GM18507 (cell line): Measurements from ENCODE around the gene SHISA6.

Source experiments
- DNase-seq: peaks from one replicate; pipeline ENCODE4 v3.0.0; 2011; ENCODE audit warnings: low read depth; ENCODE audit not compliant: insufficient read length; ENCODE audit errors: extremely low spot score
- FAIRE-seq: peaks from 2 replicates; lab custom pipeline; 2011; peaks lifted over from hg19 to GRCh38; lab: Jason Lieb, UNC

The SHISA6 gene

DNA sequence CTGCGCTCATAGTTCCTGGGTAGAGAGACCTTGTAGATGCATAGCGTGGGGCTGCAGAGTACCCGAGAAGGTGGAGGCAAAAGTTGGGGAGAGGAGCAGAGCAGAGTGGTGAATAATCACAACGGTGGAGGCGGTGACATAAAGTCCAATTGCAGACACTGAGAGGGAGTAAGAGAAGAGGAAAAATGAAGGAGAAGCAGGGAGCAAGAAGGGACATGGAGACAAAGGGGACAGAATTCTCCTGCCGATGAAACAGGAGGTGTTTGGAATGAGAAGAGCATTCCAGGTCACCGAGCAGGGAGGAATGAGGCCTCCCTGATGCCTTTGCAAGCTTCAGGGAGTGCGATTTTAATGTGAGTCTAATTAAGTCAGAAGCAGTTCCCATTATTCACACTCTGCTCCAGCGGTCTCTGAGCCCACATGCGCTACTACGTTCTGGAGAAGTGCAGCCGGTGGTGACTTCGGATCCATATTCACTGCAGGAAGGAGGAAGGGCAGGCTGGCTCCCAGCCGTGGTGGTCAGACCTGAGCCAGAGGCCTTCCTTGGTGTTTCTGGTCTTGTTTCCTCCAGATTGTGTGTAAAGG lies 249.2 kb downstream of the SHISA6 start:
- no peak for FAIRE-seq
- no peak for DNase-seq

GRCh38 chr17:11492511-11492910 lies 251.5 kb downstream of the SHISA6 start:
- FAIRE-seq (no peak), DNase-seq (no peak)

DNA sequence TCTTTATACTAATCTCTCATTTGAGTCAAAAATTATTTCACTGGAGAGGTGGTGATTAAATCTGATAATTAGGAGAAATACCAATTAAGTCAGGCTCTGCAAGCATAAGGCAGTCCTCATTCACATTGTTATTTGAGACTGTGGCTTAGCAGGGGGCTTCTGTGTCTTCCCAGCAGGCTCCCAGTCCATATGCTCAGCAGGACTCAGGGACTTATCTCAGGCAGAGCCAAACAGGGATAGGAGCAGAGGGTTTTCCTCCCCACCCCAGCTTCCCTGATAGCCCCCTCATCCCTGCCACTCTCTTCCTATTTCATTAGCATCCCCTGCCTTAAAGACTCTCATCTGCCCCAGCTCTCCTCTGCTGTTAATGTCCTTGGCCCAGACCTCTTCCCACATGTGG lies 252.9 kb downstream of the SHISA6 start:
- DNase-seq (no peak), FAIRE-seq (no peak)

DNA sequence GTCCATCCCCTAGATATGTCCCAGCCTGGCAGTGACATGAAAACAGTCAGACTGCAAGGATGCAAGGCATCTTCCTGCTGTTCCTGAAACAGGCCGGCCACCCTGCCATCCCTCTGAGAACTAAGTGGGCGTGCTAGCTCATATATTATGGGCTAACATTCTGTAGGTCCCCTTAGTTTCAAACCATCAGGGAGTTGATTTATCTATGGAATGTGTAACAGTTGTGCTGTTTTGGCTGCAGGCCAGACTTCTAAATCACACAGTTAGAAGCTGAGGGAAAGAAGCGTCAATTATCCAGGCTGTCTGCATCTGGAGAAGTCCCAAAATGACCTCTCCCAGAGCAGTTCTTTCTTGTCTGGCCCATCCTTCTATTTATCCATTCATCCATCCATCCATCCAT lies 254.6 kb downstream of the SHISA6 start:
- DNase-seq (no peak), FAIRE-seq (no peak)

GRCh38 chr17:11499881-11500280 lies 258.9 kb downstream of the SHISA6 start:
- FAIRE-seq: no peak
- DNase-seq: no peak

DNA sequence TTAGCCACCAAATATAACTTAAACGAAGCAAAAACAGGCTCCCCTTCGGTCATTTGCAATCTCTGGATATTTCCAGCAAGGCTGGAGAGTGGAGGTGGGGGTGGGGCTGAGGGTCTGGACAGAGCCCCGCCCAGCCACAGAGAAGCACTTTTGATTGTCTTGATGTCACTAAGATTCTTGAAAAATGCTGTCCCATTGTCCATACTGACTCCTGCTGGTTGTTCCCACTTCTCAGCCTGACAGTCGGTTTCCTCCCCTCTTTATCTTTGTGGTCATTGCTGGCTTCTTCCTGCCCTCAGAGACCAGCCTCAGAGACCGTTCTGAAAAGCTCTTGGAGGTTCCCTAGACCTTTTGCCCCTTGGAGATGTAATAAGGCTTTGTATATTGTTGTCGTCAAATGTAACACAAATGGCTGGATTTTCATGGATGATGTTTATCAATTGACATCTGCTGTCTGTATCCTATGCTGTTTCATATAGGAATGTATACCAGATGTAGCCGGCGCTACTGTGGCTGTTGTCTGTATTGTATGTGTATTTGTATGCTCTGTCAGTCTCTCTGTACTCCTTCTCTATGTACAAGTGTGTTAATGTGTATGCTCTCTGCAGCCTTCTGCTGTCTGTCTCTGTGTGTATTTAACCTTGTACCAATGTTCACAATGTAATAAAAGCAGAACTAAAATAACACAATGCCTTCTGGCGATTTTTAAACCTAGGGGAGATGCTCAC lies 262.5 kb downstream of the SHISA6 start:
- FAIRE-seq: no peak
- DNase-seq: no peak

- FAIRE-seq: no peak
- no peak for DNase-seq
Measured at GRCh38 chr17:11506635-11507034, 265.6 kb downstream of the SHISA6 start.

GRCh38 chr17:11511696-11512095 lies 270.7 kb downstream of the SHISA6 start:
- DNase-seq (no peak), FAIRE-seq (no peak)

GRCh38 chr17:11514565-11514964 lies 273.6 kb downstream of the SHISA6 start:
- DNase-seq: no peak
- no peak for FAIRE-seq

DNA sequence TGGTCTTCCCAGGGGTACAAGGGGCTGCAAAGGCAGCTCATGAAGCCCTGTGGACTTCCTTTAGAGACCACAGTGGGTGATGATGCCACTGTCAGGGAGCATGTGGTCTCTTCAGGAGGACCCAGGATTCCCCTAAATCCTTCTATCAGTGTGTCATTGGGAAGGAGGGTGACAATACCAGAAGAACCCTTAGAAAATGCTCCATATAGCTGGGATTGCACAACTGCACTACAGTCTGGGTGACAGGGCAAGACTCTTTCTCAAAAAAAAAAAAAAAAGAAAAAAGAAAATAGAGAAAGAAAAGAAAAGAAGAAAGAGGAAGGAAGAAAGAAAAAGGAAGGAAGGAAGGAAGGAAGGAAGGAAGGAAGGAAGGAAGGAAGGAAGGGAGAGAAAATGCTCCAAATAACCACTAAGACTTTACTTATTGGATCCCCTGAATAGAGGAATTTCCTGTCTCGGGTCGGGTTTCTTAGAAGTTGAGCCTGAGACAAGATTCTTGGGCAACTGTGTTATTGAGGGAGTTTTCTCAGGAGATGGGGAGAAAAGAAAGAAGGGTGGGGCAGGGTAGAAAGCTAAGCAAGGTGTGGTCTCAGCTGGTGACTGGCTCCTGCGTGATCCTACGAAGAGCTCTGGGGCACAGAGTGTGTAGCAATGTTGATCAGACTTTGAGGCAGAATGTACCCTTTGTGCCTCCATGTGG lies 274.1 kb downstream of the SHISA6 start:
- FAIRE-seq: no peak
- no peak for DNase-seq

- DNase-seq (no peak), FAIRE-seq (no peak)
Measured at GRCh38 chr17:11515901-11516300, 274.9 kb downstream of the SHISA6 start.

DNA sequence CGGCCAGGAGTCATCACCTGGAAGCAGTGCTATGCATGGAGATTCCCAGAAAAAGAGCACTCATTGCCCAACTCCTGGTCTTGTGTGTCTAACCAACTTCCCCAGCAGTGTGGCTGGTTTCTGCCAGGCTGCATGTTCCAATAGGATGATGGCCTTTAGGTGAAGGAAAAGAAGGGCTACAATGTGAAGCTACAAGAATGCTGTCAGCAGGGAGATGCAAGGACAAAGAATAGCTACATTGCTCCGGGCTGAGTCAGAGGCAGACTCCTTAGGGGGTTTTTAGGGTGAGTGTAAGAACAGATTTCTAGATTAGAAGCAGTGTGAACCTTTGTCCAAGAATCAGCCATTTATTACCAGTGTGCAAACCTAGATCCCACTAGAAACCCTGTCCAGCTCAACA lies 294.2 kb downstream of the SHISA6 start:
- FAIRE-seq (no peak), DNase-seq (no peak)

DNA sequence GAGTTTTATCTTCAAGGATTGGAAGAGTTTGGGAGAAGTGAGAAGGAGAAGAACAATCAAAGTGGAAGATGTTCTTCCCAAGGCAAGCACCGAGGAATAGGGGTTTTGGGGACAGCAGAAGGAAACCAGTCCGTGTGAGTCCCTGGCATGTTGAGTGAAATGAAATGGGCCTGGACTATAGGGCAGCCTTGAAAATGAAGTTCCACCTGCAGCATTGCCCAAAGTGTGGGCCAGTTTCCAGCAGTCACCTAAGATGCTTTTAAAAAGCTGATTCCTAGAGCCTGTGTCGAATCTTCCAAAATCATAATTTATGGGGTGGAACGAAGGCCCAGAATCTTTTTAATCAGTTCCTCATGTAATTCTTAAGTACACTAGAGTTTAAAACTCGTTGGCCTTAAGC lies 297.4 kb downstream of the SHISA6 start:
- no peak for DNase-seq
- no peak for FAIRE-seq

- no peak for DNase-seq
- no peak for FAIRE-seq
Measured at GRCh38 chr17:11539637-11540036, 298.6 kb downstream of the SHISA6 start.

DNA sequence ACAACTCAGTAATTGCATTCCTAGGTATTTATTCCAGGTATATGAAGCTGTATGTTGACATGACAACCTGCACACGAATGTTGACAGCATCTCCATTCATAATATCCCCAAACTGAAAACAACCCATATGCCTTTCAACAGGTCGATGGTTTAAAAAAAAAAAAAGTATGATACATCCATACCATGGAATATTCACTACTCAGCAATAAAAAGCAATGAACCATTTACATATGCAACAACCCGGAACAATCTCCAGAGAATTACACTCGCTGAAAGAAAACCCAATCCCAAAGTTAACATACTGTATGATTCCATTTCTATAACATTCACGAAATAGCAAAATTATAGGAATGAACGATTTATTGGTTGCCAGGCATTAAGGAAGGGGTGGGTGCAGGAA lies 304.0 kb downstream of the SHISA6 start:
- DNase-seq (no peak), FAIRE-seq (no peak)

DNA sequence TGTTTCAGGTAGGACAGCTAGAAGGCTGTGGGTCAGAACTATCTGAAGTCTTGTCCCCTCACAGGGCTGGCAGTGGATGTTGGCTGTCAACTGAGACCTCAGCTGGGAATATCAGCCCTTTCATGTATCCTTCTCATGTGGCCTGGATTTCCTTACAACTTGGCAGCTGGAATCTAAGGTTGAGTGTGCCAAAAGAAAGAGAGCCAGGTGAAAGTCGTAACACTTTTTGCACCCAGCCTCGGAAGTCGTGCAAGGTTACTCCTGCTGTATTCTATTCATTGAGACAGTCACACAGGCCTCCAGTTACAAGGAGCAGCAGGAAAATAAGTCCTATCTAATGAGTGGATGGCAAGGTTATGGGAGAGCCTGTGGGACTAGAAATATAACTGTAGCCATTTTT lies 304.7 kb downstream of the SHISA6 start:
- DNase-seq: no peak
- no peak for FAIRE-seq

GRCh38 chr17:11547853-11548252 lies 306.8 kb downstream of the SHISA6 start:
- DNase-seq (no peak), FAIRE-seq (no peak)

- DNase-seq: no peak
- FAIRE-seq: no peak
Measured at GRCh38 chr17:11548398-11548797, 307.4 kb downstream of the SHISA6 start.

GRCh38 chr17:11550431-11550830 lies 309.4 kb downstream of the SHISA6 start:
- FAIRE-seq (no peak), DNase-seq (no peak)

GRCh38 chr17:11551442-11551841 lies 310.4 kb downstream of the SHISA6 start:
- FAIRE-seq (no peak), DNase-seq (no peak)

DNA sequence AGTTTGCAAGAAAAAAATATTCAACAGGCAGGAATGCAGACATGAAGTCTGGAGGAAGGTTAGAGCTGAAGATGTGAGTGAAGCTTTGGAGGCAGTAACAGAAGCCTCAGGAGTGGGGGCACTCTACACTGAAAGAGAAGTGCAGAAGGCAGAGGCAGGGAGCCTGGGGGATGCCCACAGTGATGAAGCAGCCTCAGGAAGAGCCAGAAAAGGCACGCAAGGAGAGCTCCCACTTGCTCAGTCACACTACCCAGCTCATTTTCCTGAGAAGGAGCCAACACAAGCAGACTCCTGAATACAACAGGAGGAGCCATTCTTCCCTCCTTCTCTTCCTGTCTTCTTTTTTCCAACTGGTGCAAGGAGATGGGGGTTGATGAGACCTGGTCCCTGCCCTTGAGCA lies 312.1 kb downstream of the SHISA6 start:
- FAIRE-seq (no peak), DNase-seq (no peak)
